Heart left ventricle (tissue), 16 donors: ENCODE results near the gene FAM83F. TPM values are rescaled to one million over a fixed set of nuclear protein-coding genes. Genes with fewer than 3 reads are reported as not detected.

Experiments used
- ATAC-seq, 4 donors: fragments of 200-7000 bp; cut with Tn5 transposase; one replicate each; pipeline ENCODE4 v1.9.1; 2020 to 2022; ENCODE audit warnings: moderate library complexity in 4 of 4, mild to moderate bottlenecking in 3 of 4, moderate number of reproducible peaks in 1 of 4
- DNase-seq, 5 donors: peaks; one replicate each; pipeline ENCODE4 v3.0.0-alpha.2; 2020
- H3K27ac ChIP-seq, 12 donors: fragments of 200-600 bp; sonication (generic) in 4 of 12; one replicate each; pipeline versions ENCODE4 v1.5.0 to v1.8.0; 2016 to 2022; ENCODE audit warnings: mild to moderate bottlenecking in 2 of 12
- H3K27me3 ChIP-seq, 9 donors: fragments of 200-600 bp; sonication (generic) in 2 of 9; one replicate each; pipeline versions ENCODE4 v1.5.1 to v1.8.0; 2016 to 2022; ENCODE audit warnings: mild to moderate bottlenecking in 3 of 9
- H3K36me3 ChIP-seq, 9 donors: fragments of 200-600 bp; sonication (generic) in 2 of 9; one replicate each; pipeline versions ENCODE4 v1.5.0 to v1.8.0; 2018 to 2022; ENCODE audit warnings: mild to moderate bottlenecking in 2 of 9
- H3K4me1 ChIP-seq, 12 donors: fragments of 200-600 bp; sonication (generic) in 4 of 12; one replicate each; pipeline versions ENCODE4 v1.5.0 to v1.8.0; 2016 to 2022; ENCODE audit warnings: mild to moderate bottlenecking in 3 of 12
- H3K4me3 ChIP-seq, 12 donors: fragments of 200-600 bp; sonication (generic) in 4 of 12; one replicate each; pipeline versions ENCODE4 v1.5.0 to v1.8.0; 2017 to 2022; ENCODE audit warnings: mild to moderate bottlenecking in 9 of 12, moderate library complexity in 4 of 12
- H3K9me3 ChIP-seq, 12 donors: fragments of 200-600 bp; sonication (generic) in 4 of 12; one replicate each; pipeline versions ENCODE4 v1.5.0 to v1.8.0; 2016 to 2022; ENCODE audit warnings: mild to moderate bottlenecking in 1 of 12
- CTCF ChIP-seq, 12 donors: fragments of 200-600 bp; sonication (generic) in 4 of 12; IDR thresholded peaks; one replicate each; pipeline versions ENCODE4 v1.5.0 to v1.8.0; 2018 to 2022; ENCODE audit warnings: antibody characterized with exemption in 12 of 12, mild to moderate bottlenecking in 5 of 12
- POLR2A ChIP-seq, 2 donors: fragments of 450-650 bp; IDR thresholded peaks; one replicate each; pipeline ENCODE4 v1.6.1; 2017; ENCODE audit warnings: antibody characterized with exemption in 2 of 2, mild to moderate bottlenecking in 2 of 2, moderate library complexity in 2 of 2
- WGBS, 4 donors: extraction: QIAGEN DNeasy Blood & Tissue Kit in 2 of 4; methylation state at CpG; one replicate each; pipeline versions ENCODE4 v1.1.5 to v1.1.7; 2013 to 2018; 5-methylcytosine and 5-hydroxymethylcytosine counted together
- intact Hi-C, 10 donors: fragments of 100-400 bp; cut with DNase I; formaldehyde crosslinking; loops; one replicate each; pipeline versions ENCODE4 v1.11.1 to v1.14.2; 2022
- polyA plus RNA-seq, 2 donors: library from polyadenylated mRNA; stranded (reverse); fragments of 200-250 nt; gene quantifications; one replicate each; pipeline ENCODE4 v1.2.3, GENCODE V29; 2013
- total RNA-seq, 9 donors: library from RNA; depleted of rRNA in 2 of 9; stranded (reverse); fragments of >200 nt in 2 of 9; fragmentation: NEBNext Ultra II Directional in 3 of 9; extraction: Animal tissue kit (Norgen Biotek cat#: 25700) in 3 of 9; gene quantifications; one replicate each; pipeline versions ENCODE4 v1.1.0 to v1.2.4, GENCODE V29; 2016 to 2023
- donor health status: ischemic (EF 13 %, LVEDD 7.1; RV severe dilation, severe dysfunction).
- donor health status: healthy with polysubstance abuse.
- donor health status: DM: no; HTN: yes; CAD: no.
- donor health status: DM: no; HTN: no; CAD: no.
- donor health status: ischemic (EF 25% LVEDD 6.9; RV normal size, moderate dysfunction).
- donor health status: ischemic (EF 25% LVEDD 5.7; RV mildly dilated, moderate dysfunction).
- donor health status: healthy.
- donor health status: DM: yes; HTN: yes; CAD: no.
- donor health status: ischemic (EF 35%, LVEDD 5.7; RV mildly dilated, moderate dysfunction).
- donor health status: nonischemic (EF 11% LVEDD 7.7; RV severe dilation, severe dysfunction).
- donor health status: DM: yes; HTN: yes; CAD: no.
- donor health status: PGD.
- donor health status: ischemic (EF 29% LVEDD 5.4; RV normal size, mild dysfunction).
- donor health status: nonischemic (EF 23%, LVEDD 6.1; RV moderate dilation, normal function).

Gene FAM83F
- total and polyA plus RNA-seq, 11 donors: 1.3 to 6.6 (median 2.5) TPM

- Histone ChIP-seq H3K4me3 (no peak overlapping the region), H3K4me1 (no peaks in the 10 kb centered on the region), H3K9me3 (no peaks in the 10 kb centered on the region), H3K27ac (no peak overlapping the region), H3K27me3 (peaks cover 0 to 12% (median 5%) of the 10 kb centered on the region in 9 donors), H3K36me3 (no peaks in the 10 kb centered on the region)
- TF ChIP-seq CTCF (IDR thresholded peaks at IDR 0.05): no peak
- TF ChIP-seq POLR2A (IDR thresholded peaks at IDR 0.05): no peak
- intact Hi-C loops: loop anchor here in 2 of 10 donors (10.0 kb wide), 2 partner anchors 251 to 689 kb away; partner anchors contain the start of gene SYNGR1 (in 1 of the 2)
- DNase-seq: no peak
- no peak for ATAC-seq
- 63 to 77% (median 72%) methylated on average over 12 of the region's 12 CpGs for WGBS, 4 donors
These were observed 39.0 kb downstream of the FAM83F start for GRCh38 chr22:40033586-40034380.

- DNase-seq (no peak), ATAC-seq (no peak)
- Histone ChIP-seq H3K4me3 (no peak overlapping the region), H3K27ac (no peak overlapping the region), H3K27me3 (peaks cover 0 to 12% (median 5%) of the 10 kb centered on the region in 9 donors), H3K36me3 (no peaks in the 10 kb centered on the region), H3K9me3 (no peaks in the 10 kb centered on the region), H3K4me1 (peaks cover 0 to 7% (median 3%) of the 10 kb centered on the region in 12 donors)
- intact Hi-C loops: loop anchor here in 3 of 10 donors (5.0 to 10.0 kb wide), 4 partner anchors 249 to 691 kb away; partner anchors contain the start of gene SYNGR1 (in 1 of the 3)
- TF ChIP-seq POLR2A (IDR thresholded peaks at IDR 0.05) (no peak), CTCF (IDR thresholded peaks at IDR 0.05) (no peak)
- 85 to 90% (median 87%) methylated on average over 11 of the region's 11 CpGs for WGBS, 4 donors
These were observed 40.6 kb downstream of the FAM83F start for GRCh38 chr22:40035351-40035750.

- Histone ChIP-seq H3K4me3 (no peak overlapping the region), H3K27me3 (peaks cover 0 to 12% (median 5%) of the 10 kb centered on the region in 9 donors), H3K36me3 (no peaks in the 10 kb centered on the region), H3K4me1 (peaks cover 0 to 15% (median 6%) of the 10 kb centered on the region in 12 donors), H3K9me3 (no peaks in the 10 kb centered on the region), H3K27ac (no peak overlapping the region)
- ATAC-seq: no peak
- TF ChIP-seq POLR2A (IDR thresholded peaks at IDR 0.05) (no peak), CTCF (IDR thresholded peaks at IDR 0.05) (no peak)
- DNase-seq: no peak
- intact Hi-C loops: loop anchor here in 3 of 10 donors (5.0 to 10.0 kb wide), 4 partner anchors 249 to 691 kb away; partner anchors contain the start of gene SYNGR1 (in 1 of the 3)
- 76 to 80% (median 78%) methylated on average over 6 of the region's 6 CpGs for WGBS, 4 donors
These were observed 41.4 kb downstream of the FAM83F start for GRCh38 chr22:40036126-40036525.

GRCh38 chr22:40036591-40037225 is 42.0 kb downstream of the FAM83F start:
- peak in 4 of 5 donors; percentile 37 to 69 (median 52) for DNase-seq

More at GRCh38 chr22:40036591-40037225, 42.0 kb downstream of the FAM83F start:
- Histone ChIP-seq H3K36me3 (no peaks in the 10 kb centered on the region), H3K27me3 (peaks cover 0 to 12% (median 5%) of the 10 kb centered on the region in 9 donors), H3K9me3 (no peaks in the 10 kb centered on the region), H3K27ac (no peak overlapping the region), H3K4me1 (peaks cover 0 to 21% (median 10%) of the 10 kb centered on the region in 12 donors), H3K4me3 (no peak overlapping the region)
- TF ChIP-seq CTCF (IDR thresholded peaks at IDR 0.05) (peak; percentile 53 to 77 (median 64)), POLR2A (IDR thresholded peaks at IDR 0.05) (no peak)
- intact Hi-C loops: loop anchor here in 3 of 10 donors (5.0 to 10.0 kb wide), 4 partner anchors 248 to 692 kb away; partner anchors contain the start of gene SYNGR1 (in 1 of the 3)
- peak; percentile 74 to 82 (median 77) for ATAC-seq
- WGBS, 4 donors: 33 to 39% (median 36%) methylated on average over 13 of the region's 13 CpGs
